CD4-positive, alpha-beta T cell (primary cell): ENCODE measurements around the gene TACR1. TPM values are rescaled to one million over a fixed set of nuclear protein-coding genes. Genes with fewer than 3 reads are reported as not detected.

Experiments
- ATAC-seq: fragments of 200-7000 bp; cut with Tn5 transposase; one replicate; pipeline ENCODE4 v1.10.0; 2022; ENCODE audit warnings: mild to moderate bottlenecking; ENCODE audit not compliant: poor library complexity
- CTCF ChIA-PET: fragments of 350-600 bp; sonication (Branson Sonifier 250); formaldehyde crosslinking; loops from one replicate; lab custom pipeline; 2021; ENCODE audit warnings: antibody characterized with exemption, inconsistent platforms; lab: Charles Lee
- POLR2A ChIA-PET: fragments of 350-600 bp; sonication (Branson Sonifier 250); formaldehyde crosslinking; loops from one replicate; lab custom pipeline; 2021; ENCODE audit warnings: antibody characterized with exemption, inconsistent platforms; lab: Charles Lee
- DNase-seq, 14 experiments: peaks; one replicate each; pipeline ENCODE4 v3.0.0-alpha.2; 2013 to 2020; ENCODE audit warnings: mixed read lengths in 2 of 14
- H3K27ac ChIP-seq, 2 donors: one replicate each; pipeline versions ENCODE4 v1.5.1 to v1.7.0; 2013; ENCODE audit warnings: low read length in 2 of 2, low read depth in 1 of 2, mild to moderate bottlenecking in 1 of 2
- H3K27me3 ChIP-seq, 2 experiments: 1 replicate in 1 of 2; 2 replicates in 1 of 2; pipeline versions ENCODE4 v1.6.1 to v1.7.0; 2013; ENCODE audit warnings: low read length in 2 of 2, control low read depth in 1 of 2, mild to moderate bottlenecking in 1 of 2, moderate library complexity in 1 of 2; ENCODE audit not compliant: insufficient read depth in 2 of 2, control insufficient read depth in 1 of 2
- H3K36me3 ChIP-seq: one replicate; pipeline ENCODE4 v1.6.1; 2013; ENCODE audit warnings: low read length, control low read depth; ENCODE audit not compliant: insufficient read depth
- H3K4me1 ChIP-seq: one replicate; pipeline ENCODE4 v1.6.1; 2013; ENCODE audit warnings: low read length, control low read depth; ENCODE audit not compliant: insufficient read depth
- H3K4me3 ChIP-seq: one replicate; pipeline ENCODE4 v1.5.1; 2013; ENCODE audit warnings: mild to moderate bottlenecking, low read length, moderate library complexity
- H3K9me3 ChIP-seq, 2 experiments: 1 replicate in 1 of 2; 2 replicates in 1 of 2; pipeline versions ENCODE4 v1.6.1 to v1.7.0; 2013; ENCODE audit warnings: low read length in 2 of 2, mild to moderate bottlenecking in 2 of 2, control low read depth in 1 of 2, moderate library complexity in 1 of 2; ENCODE audit not compliant: control insufficient read depth in 1 of 2, insufficient read depth in 1 of 2
- H3K27ac Mint-ChIP-seq: one replicate; pipeline ENCODE4 v1.8.0; 2020; ENCODE audit warnings: mixed read lengths
- H3K27me3 Mint-ChIP-seq: one replicate; pipeline ENCODE4 v1.8.0; 2021; ENCODE audit warnings: mixed read lengths
- H3K36me3 Mint-ChIP-seq: one replicate; pipeline ENCODE4 v1.8.0; 2021; ENCODE audit warnings: low read depth, mixed read lengths
- H3K4me1 Mint-ChIP-seq: one replicate; pipeline ENCODE4 v1.8.0; 2021; ENCODE audit warnings: low read depth, mixed read lengths
- H3K4me3 Mint-ChIP-seq: one replicate; pipeline ENCODE4 v1.8.0; 2020; ENCODE audit warnings: mild to moderate bottlenecking, mixed read lengths
- H3K9me3 Mint-ChIP-seq: one replicate; pipeline ENCODE4 v1.8.0; 2020; ENCODE audit warnings: mixed read lengths
- CTCF ChIP-seq: fragments of 200-600 bp; IDR thresholded peaks from one replicate; pipeline ENCODE4 v1.8.0; 2022; ENCODE audit warnings: antibody characterized with exemption, mild to moderate bottlenecking
- intact Hi-C, 2 experiments: fragments of 100-400 bp; cut with DNase I in 1 of 2; cut with micrococcal nuclease in 1 of 2; formaldehyde crosslinking; loops; one replicate each; pipeline versions ENCODE4 v1.15.1 to v1.9.0; 2023 to 2025; cut with DNase I, micrococcal nuclease
- total RNA-seq, 174 experiments: library from RNA in 2 of 174; stranded (reverse) in 2 of 174; gene quantifications; one replicate each; pipeline ENCODE4 v1.2.3 and lab custom pipeline; 2021 to 2026

Gene TACR1
- total RNA-seq, 2 experiments from 2014 or later = 0.14 TPM; not detected in 1

- DNase-seq (no peak), ATAC-seq (no peak)
- intact Hi-C loops = no loop called here
- Mint-ChIP-seq H3K27ac (no peak overlapping the region), H3K9me3 (no peaks in the 10 kb centered on the region), H3K4me1 (no peaks in the 10 kb centered on the region), H3K4me3 (no peak overlapping the region), H3K36me3 (no peaks in the 10 kb centered on the region), H3K27me3 (no peaks in the 10 kb centered on the region)
- no peaks in the 10 kb centered on the region for H3K27me3 ChIP-seq
- no peaks in the 10 kb centered on the region for H3K4me1 ChIP-seq
- H3K4me3 ChIP-seq = no peak overlapping the region
- POLR2A ChIA-PET = interaction anchor here (0.6 kb wide), 1 partner anchor 23 kb away, joined by 3 read pairs; no protein-coding TSS in a partner anchor
- TF ChIP-seq CTCF = no peak
- H3K36me3 ChIP-seq = no peaks in the 10 kb centered on the region
- H3K9me3 ChIP-seq = no peaks in the 10 kb centered on the region
- CTCF ChIA-PET = no interaction called here
- no peak overlapping the region for H3K27ac ChIP-seq
Measured at GRCh38 chr2:75033516-75033915, 165.8 kb downstream of the TACR1 start.

DNA sequence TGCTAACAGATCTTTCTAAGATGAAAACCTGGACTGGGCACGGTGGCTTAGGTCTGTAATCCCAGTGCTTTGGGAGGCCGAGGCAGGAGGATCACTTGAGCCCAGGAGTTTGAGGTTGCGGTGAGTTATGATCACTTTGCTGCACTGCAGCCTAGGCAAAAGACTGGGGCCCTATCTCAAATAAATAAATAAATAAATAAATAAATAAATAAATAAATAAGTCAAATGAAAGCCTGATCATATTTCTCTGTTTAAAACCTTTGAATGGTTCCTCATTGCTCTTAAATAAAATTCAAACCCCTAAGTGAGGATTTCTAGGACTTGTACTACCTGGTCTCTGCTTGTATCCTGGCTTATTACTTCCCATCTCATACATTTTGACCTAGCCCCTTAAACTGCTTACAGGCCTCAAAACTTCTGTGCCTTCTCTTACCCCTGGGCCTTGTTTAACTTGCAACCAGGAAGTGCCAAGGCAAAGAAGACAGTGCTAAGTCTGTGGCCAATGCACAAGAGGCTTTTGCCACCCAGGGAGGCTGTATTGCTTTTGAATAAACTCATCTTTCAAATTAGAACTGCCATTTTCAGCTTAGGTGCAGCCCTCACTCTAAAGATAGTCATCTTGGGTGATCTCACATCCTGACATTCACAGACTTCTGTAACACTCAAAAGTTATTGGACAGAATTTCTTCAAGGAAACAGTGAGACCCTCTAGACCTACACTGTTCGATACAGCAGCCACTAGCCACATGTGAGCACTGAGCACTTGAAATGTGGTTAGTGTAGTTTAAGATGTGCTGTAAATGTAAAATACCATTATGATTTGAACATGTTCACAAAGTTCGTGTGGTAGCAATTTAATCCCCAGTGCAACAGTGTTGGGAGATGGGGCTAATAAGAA is 167.2 kb downstream of the TACR1 start:
- ChIA-PET POLR2A (no interaction called here), CTCF (no interaction called here)
- intact Hi-C loops = no loop called here
- ATAC-seq (no peak), DNase-seq (no peak)
- Mint-ChIP-seq H3K9me3 (no peaks in the 10 kb centered on the region), H3K4me1 (no peaks in the 10 kb centered on the region), H3K36me3 (peaks cover 5% of the 10 kb centered on the region), H3K27me3 (no peaks in the 10 kb centered on the region), H3K27ac (no peak overlapping the region), H3K4me3 (no peak overlapping the region)
- TF ChIP-seq CTCF = no peak
- no peaks in the 10 kb centered on the region for H3K36me3 ChIP-seq
- no peaks in the 10 kb centered on the region for H3K27me3 ChIP-seq
- H3K27ac ChIP-seq = no peak overlapping the region
- H3K4me1 ChIP-seq = no peaks in the 10 kb centered on the region
- H3K4me3 ChIP-seq = no peak overlapping the region
- H3K9me3 ChIP-seq = no peaks in the 10 kb centered on the region

DNA sequence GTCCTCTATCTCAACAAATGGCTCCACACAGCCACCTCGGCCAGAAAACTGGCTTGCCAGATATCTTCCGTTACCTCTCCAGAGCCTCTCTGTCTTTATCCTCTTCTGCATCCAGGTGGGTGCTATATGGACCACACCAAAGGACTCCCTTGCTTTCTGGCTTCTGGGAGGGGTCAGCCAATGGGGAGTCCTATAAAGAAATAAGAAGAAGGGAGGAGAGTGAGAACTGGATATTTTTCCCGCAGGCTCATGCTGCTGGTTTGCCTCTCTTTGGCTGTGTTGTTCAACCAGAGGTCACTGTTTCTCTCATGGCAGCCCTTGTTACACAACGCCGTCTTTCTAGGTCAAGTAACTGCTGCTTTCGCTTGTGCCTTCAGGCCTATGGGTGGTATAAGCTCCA is 168.1 kb downstream of the TACR1 start:
- no peaks in the 10 kb centered on the region for H3K36me3 ChIP-seq
- ATAC-seq (no peak), DNase-seq (no peak)
- peaks cover 5% of the 10 kb centered on the region for H3K36me3 Mint-ChIP-seq
- H3K4me1 Mint-ChIP-seq = no peaks in the 10 kb centered on the region
- ChIA-PET CTCF (no interaction called here), POLR2A (no interaction called here)
- H3K9me3 Mint-ChIP-seq = no peaks in the 10 kb centered on the region
- TF ChIP-seq CTCF = no peak
- no peaks in the 10 kb centered on the region for H3K4me1 ChIP-seq
- H3K4me3 Mint-ChIP-seq = no peak overlapping the region
- H3K27me3 ChIP-seq = no peaks in the 10 kb centered on the region
- no peaks in the 10 kb centered on the region for H3K9me3 ChIP-seq
- H3K27ac Mint-ChIP-seq = no peak overlapping the region
- intact Hi-C loops = no loop called here
- no peaks in the 10 kb centered on the region for H3K27me3 Mint-ChIP-seq
- no peak overlapping the region for H3K4me3 ChIP-seq
- H3K27ac ChIP-seq = no peak overlapping the region
